Measurements from ENCODE around the gene MAP3K21.

Gene MAP3K21

DNA sequence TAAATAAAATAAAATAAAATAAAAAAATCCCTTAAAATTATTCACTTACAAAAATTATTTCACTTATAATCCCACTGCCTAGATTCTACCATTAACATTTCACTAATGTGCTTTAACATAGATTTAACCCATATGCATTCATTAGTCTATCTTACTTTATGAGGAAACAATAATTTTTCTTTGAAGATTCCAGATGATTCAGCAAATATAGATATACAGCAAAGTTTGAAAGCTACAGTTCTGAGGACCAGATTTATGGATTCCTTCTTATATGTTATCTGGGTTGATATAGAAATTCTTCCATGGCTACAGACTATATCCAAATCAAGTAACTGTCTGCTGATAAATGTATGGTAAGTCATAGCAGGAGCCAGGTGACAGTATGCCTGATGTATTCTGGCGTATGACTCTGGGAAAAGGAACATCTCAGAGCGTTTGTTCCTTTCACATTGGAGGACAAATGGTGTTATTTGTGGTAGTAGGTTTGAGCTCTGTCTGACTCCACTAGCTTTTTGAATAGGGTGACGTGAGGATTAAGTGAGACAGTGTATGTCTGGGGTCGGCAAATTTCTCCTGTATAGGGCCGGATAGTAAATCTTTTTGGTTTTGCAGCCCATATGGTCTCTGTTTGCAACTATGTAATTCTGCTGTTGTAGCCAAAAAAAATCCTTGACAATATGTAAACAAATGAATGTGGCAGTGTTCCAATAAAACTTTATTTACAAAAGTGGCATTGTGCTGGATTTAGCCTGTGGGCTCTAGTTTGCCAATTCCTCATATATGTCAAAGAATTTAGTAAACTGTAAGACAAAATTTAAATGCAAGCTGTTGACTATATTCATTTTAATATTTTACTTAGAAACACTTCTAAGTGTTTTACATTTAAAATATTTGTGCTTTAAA lies 9.3 kb downstream of the MAP3K21 start:
- no peaks in the 10 kb centered on the region for H3K9me3 ChIP-seq (ENCODE audit: control insufficient read depth, insufficient read depth, low read depth, low read length)
- CTCF ChIA-PET = interaction anchor here (0.5 to 3.2 kb wide), 4 partner anchors 21 to 181 kb away, joined by 3 to 10 read pairs (median 3); no protein-coding TSS in a partner anchor
- peaks cover 43% of the 10 kb centered on the region for H3K4me1 ChIP-seq (ENCODE audit: control insufficient read depth, insufficient read depth, low read length)
- POLR2A ChIA-PET = interaction anchor here (0.6 to 1.4 kb wide), 2 partner anchors 8 to 1392 kb away, joined by 3 to 4 read pairs; no protein-coding TSS in a partner anchor
- no peak overlapping the region for H3K4me3 ChIP-seq (ENCODE audit: low read depth, low read length)
- H3K27ac ChIP-seq (ENCODE audit: extremely low read depth, low read depth, low read length) = no peak overlapping the region
- TF ChIP-seq ZSCAN30 (tag by site-specific recombination; IDR thresholded peaks at IDR 0.05) (0 out of 2 replicates have a peak, but pooled peaks have one; percentile 15), ZNF664 (tag by site-specific recombination; IDR thresholded peaks at IDR 0.05) (peak; percentile 95), SP3 (tag by site-specific recombination; IDR thresholded peaks at IDR 0.05) (no peak), YY1 (tag by site-specific recombination; IDR thresholded peaks at IDR 0.05) (no peak), ZBTB17 (tag by site-specific recombination; IDR thresholded peaks at IDR 0.05) (peak; percentile 15; the same call in 1 of the 2 replicates), ZXDB (tag by site-specific recombination; IDR thresholded peaks at IDR 0.05) (peak; percentile 28; the same call in 1 of the 2 replicates)
- TF ChIP-seq, protein P1, sequence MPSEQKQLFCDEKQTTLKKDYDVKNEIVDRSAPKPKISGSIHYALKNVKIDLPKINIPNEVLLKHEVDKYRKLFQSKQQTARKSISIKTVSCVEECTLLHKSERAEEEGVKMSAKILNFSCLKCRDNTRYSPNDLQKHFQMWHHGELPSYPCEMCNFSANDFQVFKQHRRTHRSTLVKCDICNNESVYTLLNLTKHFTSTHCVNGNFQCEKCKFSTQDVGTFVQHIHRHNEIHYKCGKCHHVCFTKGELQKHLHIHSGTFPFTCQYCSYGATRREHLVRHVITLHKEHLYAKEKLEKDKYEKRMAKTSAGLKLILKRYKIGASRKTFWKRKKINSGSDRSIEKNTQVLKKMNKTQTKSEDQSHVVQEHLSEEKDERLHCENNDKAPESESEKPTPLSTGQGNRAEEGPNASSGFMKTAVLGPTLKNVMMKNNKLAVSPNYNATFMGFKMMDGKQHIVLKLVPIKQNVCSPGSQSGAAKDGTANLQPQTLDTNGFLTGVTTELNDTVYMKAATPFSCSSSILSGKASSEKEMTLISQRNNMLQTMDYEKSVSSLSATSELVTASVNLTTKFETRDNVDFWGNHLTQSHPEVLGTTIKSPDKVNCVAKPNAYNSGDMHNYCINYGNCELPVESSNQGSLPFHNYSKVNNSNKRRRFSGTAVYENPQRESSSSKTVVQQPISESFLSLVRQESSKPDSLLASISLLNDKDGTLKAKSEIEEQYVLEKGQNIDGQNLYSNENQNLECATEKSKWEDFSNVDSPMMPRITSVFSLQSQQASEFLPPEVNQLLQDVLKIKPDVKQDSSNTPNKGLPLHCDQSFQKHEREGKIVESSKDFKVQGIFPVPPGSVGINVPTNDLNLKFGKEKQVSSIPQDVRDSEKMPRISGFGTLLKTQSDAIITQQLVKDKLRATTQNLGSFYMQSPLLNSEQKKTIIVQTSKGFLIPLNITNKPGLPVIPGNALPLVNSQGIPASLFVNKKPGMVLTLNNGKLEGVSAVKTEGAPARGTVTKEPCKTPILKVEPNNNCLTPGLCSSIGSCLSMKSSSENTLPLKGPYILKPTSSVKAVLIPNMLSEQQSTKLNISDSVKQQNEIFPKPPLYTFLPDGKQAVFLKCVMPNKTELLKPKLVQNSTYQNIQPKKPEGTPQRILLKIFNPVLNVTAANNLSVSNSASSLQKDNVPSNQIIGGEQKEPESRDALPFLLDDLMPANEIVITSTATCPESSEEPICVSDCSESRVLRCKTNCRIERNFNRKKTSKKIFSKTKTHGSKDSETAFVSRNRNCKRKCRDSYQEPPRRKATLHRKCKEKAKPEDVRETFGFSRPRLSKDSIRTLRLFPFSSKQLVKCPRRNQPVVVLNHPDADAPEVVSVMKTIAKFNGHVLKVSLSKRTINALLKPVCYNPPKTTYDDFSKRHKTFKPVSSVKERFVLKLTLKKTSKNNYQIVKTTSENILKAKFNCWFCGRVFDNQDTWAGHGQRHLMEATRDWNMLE (tag by site-specific recombination; conservative IDR thresholded peaks at IDR 0.05; ENCODE audit: low read depth) = no peak
- H3K36me3 ChIP-seq (ENCODE audit: control insufficient read depth in 2 of 2, insufficient read depth in 1 of 2, low read length in 2 of 2) = peaks cover 0 to 3% of the 10 kb centered on the region in 2 experiments; a peak in 2 of 3 replicates

DNA sequence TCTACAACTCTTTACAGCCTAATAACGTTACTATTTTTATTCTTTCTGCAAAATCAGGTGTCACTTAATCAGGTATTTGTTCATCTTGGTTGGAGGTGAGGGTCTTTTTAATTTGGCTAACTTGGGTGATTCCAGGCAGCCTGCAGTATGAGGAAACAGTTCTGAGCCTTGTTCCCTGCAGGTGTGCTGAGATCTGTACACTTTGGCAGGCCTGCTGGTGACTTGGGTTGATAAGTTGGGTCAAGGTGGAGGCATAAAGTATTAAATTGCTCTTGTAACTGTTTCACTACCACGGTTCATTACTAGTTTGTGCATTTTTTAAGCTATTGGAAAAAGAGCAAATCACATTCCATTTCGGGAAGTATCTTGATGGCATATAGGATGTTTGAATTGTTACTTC lies 10.0 kb downstream of the MAP3K21 start:
- no peak for TF ChIP-seq ZNF354C (tag by site-specific recombination; IDR thresholded peaks at IDR 0.05; ENCODE audit: borderline replicate concordance, low read depth)
- TF ChIP-seq, protein P2, sequence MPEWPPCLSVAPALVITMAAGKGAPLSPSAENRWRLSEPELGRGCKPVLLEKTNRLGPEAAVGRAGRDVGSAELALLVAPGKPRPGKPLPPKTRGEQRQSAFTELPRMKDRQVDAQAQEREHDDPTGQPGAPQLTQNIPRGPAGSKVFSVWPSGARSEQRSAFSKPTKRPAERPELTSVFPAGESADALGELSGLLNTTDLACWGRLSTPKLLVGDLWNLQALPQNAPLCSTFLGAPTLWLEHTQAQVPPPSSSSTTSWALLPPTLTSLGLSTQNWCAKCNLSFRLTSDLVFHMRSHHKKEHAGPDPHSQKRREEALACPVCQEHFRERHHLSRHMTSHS (tag by site-specific recombination; IDR thresholded peaks at IDR 0.05) = no peak
- CTCF ChIA-PET = interaction anchor here (0.5 to 3.2 kb wide), 4 partner anchors 21 to 708 kb away, joined by 3 to 10 read pairs (median 4); no protein-coding TSS in a partner anchor
- POLR2A ChIA-PET = interaction anchor here (0.6 to 1.4 kb wide), 2 partner anchors 9 to 1391 kb away, joined by 3 to 4 read pairs; no protein-coding TSS in a partner anchor
- Histone ChIP-seq H3K4me3 (ENCODE audit: low read depth, low read length) (no peak overlapping the region), H3K4me1 (ENCODE audit: control insufficient read depth, insufficient read depth, low read length) (peaks cover 37% of the 10 kb centered on the region), H3K27ac (ENCODE audit: extremely low read depth, low read depth, low read length) (no peak overlapping the region), H3K36me3 (ENCODE audit: control insufficient read depth in 2 of 2, insufficient read depth in 1 of 2, low read length in 2 of 2) (no peaks in the 10 kb centered on the region; a peak in 1 of 3 replicates), H3K9me3 (ENCODE audit: control insufficient read depth, insufficient read depth, low read depth, low read length) (no peaks in the 10 kb centered on the region)

DNA sequence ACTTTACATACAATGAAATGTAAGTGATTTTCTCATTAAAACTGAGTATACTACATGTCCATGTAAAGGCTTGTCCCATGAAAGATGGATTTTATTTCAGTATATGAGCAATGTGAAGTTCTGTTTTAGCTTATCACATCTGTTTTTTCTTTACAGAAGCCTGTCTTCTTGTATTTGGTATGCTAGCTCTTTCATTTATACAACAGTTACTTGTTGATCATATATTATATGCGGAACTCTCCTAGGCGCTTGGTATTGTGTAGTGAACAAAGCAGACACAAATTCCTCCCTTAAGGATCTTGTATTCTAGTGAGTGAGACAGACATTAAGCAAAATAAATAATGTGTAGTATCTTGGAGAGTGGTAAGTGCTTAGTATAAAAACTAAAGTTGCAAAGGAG lies 10.6 kb downstream of the MAP3K21 start:
- H3K4me1 ChIP-seq (ENCODE audit: control insufficient read depth, insufficient read depth, low read length) = peaks cover 37% of the 10 kb centered on the region
- no peak overlapping the region for H3K4me3 ChIP-seq (ENCODE audit: low read depth, low read length)
- no peaks in the 10 kb centered on the region for H3K9me3 ChIP-seq (ENCODE audit: control insufficient read depth, insufficient read depth, low read depth, low read length)
- no peak overlapping the region for H3K27ac ChIP-seq (ENCODE audit: extremely low read depth, low read depth, low read length)
- ChIA-PET CTCF (interaction anchor here (0.6 to 3.2 kb wide), 3 partner anchors 27 to 707 kb away, joined by 4 to 10 read pairs (median 4); no protein-coding TSS in a partner anchor), POLR2A (interaction anchor here (1.4 kb wide), 1 partner anchor 10 kb away, joined by 4 read pairs; no protein-coding TSS in a partner anchor)
- TF ChIP-seq SCRT2 (tag by site-specific recombination; IDR thresholded peaks at IDR 0.05) = peak; percentile 94
- TF ChIP-seq, protein P3, sequence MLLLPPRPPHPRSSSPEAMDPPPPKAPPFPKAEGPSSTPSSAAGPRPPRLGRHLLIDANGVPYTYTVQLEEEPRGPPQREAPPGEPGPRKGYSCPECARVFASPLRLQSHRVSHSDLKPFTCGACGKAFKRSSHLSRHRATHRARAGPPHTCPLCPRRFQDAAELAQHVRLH (tag by site-specific recombination; IDR thresholded peaks at IDR 0.05) = no peak
- no peaks in the 10 kb centered on the region; a peak in 1 of 3 replicates for H3K36me3 ChIP-seq (ENCODE audit: control insufficient read depth in 2 of 2, insufficient read depth in 1 of 2, low read length in 2 of 2)

Measured in HEK293 (cell line).